ENCODE data around the gene ZKSCAN8. TPM values are rescaled to one million over a fixed set of nuclear protein-coding genes. Genes with fewer than 3 reads are reported as not detected.
"Not testable (repeated sequence)": the region's sequence is repeated elsewhere in the genome, so short reads cannot be mapped to it uniquely, and the experiment has no call there.

The ZKSCAN8 gene
- 10 to 100 TPM; 10.0 to 12.4 (median 11.4) TPM for total RNA-seq

GRCh38 chr6:28141500-28142329 lies at the start of gene ZKSCAN8:
Gene ZKSCAN8 (plus strand): TSS chr6:28141883. CDS start chr6:28148408, 6,525 bp downstream.
- Mint-ChIP-seq H3K27me3 (ENCODE audit: low read depth) (no peaks in the 10 kb centered on the region), H3K4me3 (peak within 1 kb of the TSS; percentile 96), H3K9me3 (no peaks in the 10 kb centered on the region), H3K4me1 (ENCODE audit: low read depth) (peaks cover 64% of the 10 kb centered on the region), H3K36me3 (ENCODE audit: insufficient read depth) (peaks cover 22% of the 10 kb centered on the region)
- DNase-seq = peak; percentile 66
- peak; percentile 85 to 89 for ATAC-seq

- not testable (repeated sequence) for H3K9me3 Mint-ChIP-seq; ATAC-seq; H3K36me3 Mint-ChIP-seq (ENCODE audit: insufficient read depth); H3K4me1 Mint-ChIP-seq (ENCODE audit: low read depth); DNase-seq; H3K4me3 Mint-ChIP-seq
- peaks cover 18% of the 10 kb centered on the region for H3K27me3 Mint-ChIP-seq (ENCODE audit: low read depth)
Observed at GRCh38 chr6:28102222-28102621, 39.5 kb upstream of the ZKSCAN8 start.

DNA sequence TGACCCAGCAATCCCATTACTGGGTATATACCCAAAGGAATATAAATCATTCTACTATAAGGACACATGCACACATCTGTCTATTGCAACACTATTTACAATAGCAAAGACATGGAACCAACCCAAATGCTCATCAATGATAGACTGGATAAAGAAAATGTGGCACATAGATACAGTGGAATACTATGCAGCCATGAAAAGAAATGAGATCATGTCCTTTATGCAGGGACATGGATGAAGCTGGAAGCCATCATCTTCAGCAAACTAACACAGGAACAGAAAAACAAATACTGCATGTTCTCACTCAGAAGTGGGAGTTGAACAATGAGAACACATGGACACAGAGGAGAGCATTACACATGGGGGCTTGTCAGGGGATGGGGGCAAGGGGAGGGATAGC lies 39.0 kb upstream of the ZKSCAN8 start:
- H3K36me3 Mint-ChIP-seq (ENCODE audit: insufficient read depth); DNase-seq; H3K9me3 Mint-ChIP-seq; ATAC-seq; H3K4me1 Mint-ChIP-seq (ENCODE audit: low read depth): not testable (repeated sequence)
- H3K4me3 Mint-ChIP-seq = peak overlapping the region; percentile 61
- H3K27me3 Mint-ChIP-seq (ENCODE audit: low read depth) = peaks cover 18% of the 10 kb centered on the region

GRCh38 chr6:28104392-28105244 lies 37.1 kb upstream of the ZKSCAN8 start:
- Mint-ChIP-seq H3K4me3 (peak overlapping the region; percentile 83), H3K4me1 (ENCODE audit: low read depth) (peaks cover 6% of the 10 kb centered on the region), H3K36me3 (ENCODE audit: insufficient read depth) (peaks cover 1% of the 10 kb centered on the region), H3K27me3 (ENCODE audit: low read depth) (peaks cover 13% of the 10 kb centered on the region), H3K9me3 (peaks cover 6% of the 10 kb centered on the region)
- DNase-seq = peak; percentile 75
- ATAC-seq = peak; percentile 100

DNA sequence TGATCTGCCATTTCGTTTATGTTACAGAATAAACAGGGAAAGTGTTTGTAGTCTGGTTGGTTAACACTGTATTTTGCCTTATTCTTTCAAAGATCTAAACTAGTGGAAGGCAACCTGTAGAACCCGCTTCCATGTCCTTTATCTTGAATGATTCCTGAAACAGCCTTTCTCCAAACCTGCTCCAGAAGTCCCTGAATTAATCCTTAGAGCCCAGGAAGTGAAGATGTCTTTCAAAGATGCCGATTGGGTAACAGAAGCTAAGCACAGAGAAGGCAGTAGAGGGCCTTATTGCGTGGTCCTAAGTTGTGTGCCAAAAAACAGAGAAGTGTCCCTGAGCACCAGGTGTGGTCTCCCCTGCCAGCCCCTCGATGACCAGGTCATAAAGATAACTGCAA lies 36.4 kb upstream of the ZKSCAN8 start:
- Mint-ChIP-seq H3K36me3 (ENCODE audit: insufficient read depth) (peaks cover 1% of the 10 kb centered on the region), H3K4me1 (ENCODE audit: low read depth) (peaks cover 6% of the 10 kb centered on the region), H3K27me3 (ENCODE audit: low read depth) (peaks cover 7% of the 10 kb centered on the region), H3K4me3 (peak overlapping the region; percentile 83), H3K9me3 (peaks cover 6% of the 10 kb centered on the region)
- no peak for ATAC-seq
- no peak for DNase-seq

- DNase-seq (no peak), ATAC-seq (no peak)
- Mint-ChIP-seq H3K4me3 (no peak overlapping the region), H3K4me1 (ENCODE audit: low read depth) (peaks cover 6% of the 10 kb centered on the region), H3K9me3 (peaks cover 4% of the 10 kb centered on the region), H3K36me3 (ENCODE audit: insufficient read depth) (no peaks in the 10 kb centered on the region), H3K27me3 (ENCODE audit: low read depth) (peaks cover 3% of the 10 kb centered on the region)
Observed at GRCh38 chr6:28107506-28107905, 34.2 kb upstream of the ZKSCAN8 start.

- Mint-ChIP-seq H3K36me3 (ENCODE audit: insufficient read depth) (peaks cover 20% of the 10 kb centered on the region), H3K27me3 (ENCODE audit: low read depth) (peaks cover 3% of the 10 kb centered on the region), H3K9me3 (no peaks in the 10 kb centered on the region), H3K4me1 (ENCODE audit: low read depth) (no peaks in the 10 kb centered on the region), H3K4me3 (no peak overlapping the region)
- ATAC-seq = no peak
- no peak for DNase-seq
Observed at GRCh38 chr6:28111964-28112363, 29.7 kb upstream of the ZKSCAN8 start.

- H3K36me3 Mint-ChIP-seq (ENCODE audit: insufficient read depth) = peaks cover 38% of the 10 kb centered on the region
- no peak overlapping the region for H3K4me3 Mint-ChIP-seq
- DNase-seq (no peak), ATAC-seq (no peak)
- H3K4me1 Mint-ChIP-seq (ENCODE audit: low read depth) = no peaks in the 10 kb centered on the region
- H3K9me3 Mint-ChIP-seq = no peaks in the 10 kb centered on the region
- H3K27me3 Mint-ChIP-seq (ENCODE audit: low read depth) = no peaks in the 10 kb centered on the region
Observed at GRCh38 chr6:28115799-28116198, 25.9 kb upstream of the ZKSCAN8 start.

DNA sequence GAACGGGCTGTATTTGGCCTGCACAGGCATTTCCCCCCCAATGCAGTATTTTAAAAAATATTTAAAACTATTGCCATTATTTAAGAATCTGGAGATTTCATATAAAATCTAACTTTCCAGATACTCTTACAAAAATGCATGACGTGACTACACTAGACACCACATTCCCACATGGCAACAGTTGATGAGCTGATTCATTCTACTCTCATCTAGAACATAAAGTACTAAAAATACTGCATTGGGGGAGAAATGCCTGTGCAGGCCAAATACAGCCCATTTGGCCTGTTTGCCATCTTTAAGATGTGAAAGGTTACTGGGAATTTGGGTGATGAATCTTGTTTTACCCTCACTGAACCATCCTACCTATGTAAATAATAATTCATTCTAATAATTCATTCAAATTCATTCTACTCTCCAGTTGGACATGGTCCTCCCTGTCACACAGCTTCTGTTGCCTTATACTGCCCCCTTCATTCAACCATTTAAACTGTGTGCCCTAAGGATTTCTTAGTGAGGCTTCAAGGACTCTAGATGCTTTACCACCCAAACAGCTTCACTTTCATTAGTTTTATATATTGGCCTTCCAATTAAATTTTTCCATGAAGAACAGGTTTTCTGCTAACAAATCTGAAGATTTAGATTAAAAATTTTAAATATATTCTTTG lies 24.2 kb upstream of the ZKSCAN8 start:
- H3K4me1 Mint-ChIP-seq (ENCODE audit: low read depth) = no peaks in the 10 kb centered on the region
- H3K4me3 Mint-ChIP-seq = no peak overlapping the region
- H3K27me3 Mint-ChIP-seq (ENCODE audit: low read depth) = no peaks in the 10 kb centered on the region
- no peak for DNase-seq
- H3K36me3 Mint-ChIP-seq (ENCODE audit: insufficient read depth) = peaks cover 44% of the 10 kb centered on the region
- ATAC-seq = no peak
- H3K9me3 Mint-ChIP-seq = no peaks in the 10 kb centered on the region

DNA sequence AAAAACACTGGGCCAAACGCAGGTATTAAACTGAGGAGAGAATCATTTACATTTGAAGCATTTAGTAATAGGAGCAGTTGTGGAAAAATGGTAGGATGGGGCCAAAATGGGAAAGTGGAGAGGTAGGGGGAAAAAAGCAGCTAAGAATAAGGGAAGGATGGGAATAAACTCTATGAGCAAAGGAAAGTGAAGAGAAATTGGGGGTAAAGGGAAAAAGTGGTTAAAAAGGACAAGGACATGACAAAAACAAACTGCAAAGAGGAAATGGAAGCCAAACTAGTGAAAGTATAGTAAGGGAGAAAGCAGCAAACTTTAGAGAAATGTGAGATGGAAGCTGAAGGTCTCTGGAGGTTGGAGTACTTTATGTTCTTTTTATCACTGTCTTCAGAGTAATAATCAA lies 23.5 kb upstream of the ZKSCAN8 start:
- Mint-ChIP-seq H3K36me3 (ENCODE audit: insufficient read depth) (peaks cover 47% of the 10 kb centered on the region), H3K4me3 (no peak overlapping the region), H3K9me3 (no peaks in the 10 kb centered on the region), H3K27me3 (ENCODE audit: low read depth) (no peaks in the 10 kb centered on the region), H3K4me1 (ENCODE audit: low read depth) (peaks cover 2% of the 10 kb centered on the region)
- ATAC-seq (no peak), DNase-seq (no peak)

GRCh38 chr6:28121876-28122275 lies 19.8 kb upstream of the ZKSCAN8 start:
- Mint-ChIP-seq H3K36me3 (ENCODE audit: insufficient read depth) (peaks cover 31% of the 10 kb centered on the region), H3K27me3 (ENCODE audit: low read depth) (no peaks in the 10 kb centered on the region), H3K9me3 (no peaks in the 10 kb centered on the region), H3K4me1 (ENCODE audit: low read depth) (peaks cover 31% of the 10 kb centered on the region), H3K4me3 (no peak overlapping the region)
- ATAC-seq (no peak), DNase-seq (no peak)

DNA sequence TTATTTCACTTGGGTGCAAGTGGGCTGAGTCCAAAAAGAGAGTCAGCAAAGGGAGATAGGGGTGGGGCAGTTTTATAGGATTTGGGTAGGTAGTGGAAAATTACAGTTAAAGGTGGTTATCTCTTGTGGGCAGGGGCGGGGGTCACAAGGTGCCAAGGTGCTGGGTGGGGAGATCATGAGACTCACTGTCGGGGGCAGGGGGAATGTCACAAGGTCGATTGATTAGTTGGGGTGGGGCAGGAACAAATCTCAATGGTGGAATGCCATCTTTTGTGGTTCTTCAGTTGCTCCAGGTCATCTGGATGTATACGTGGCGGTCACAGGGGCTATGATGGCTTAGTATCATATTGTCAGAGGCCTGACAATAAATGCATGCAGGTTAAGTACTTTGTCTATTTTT lies 19.4 kb upstream of the ZKSCAN8 start:
- ATAC-seq; H3K9me3 Mint-ChIP-seq; H3K4me3 Mint-ChIP-seq; DNase-seq; H3K27me3 Mint-ChIP-seq (ENCODE audit: low read depth): not testable (repeated sequence)
- peaks cover 34% of the 10 kb centered on the region for H3K4me1 Mint-ChIP-seq (ENCODE audit: low read depth)
- peaks cover 30% of the 10 kb centered on the region for H3K36me3 Mint-ChIP-seq (ENCODE audit: insufficient read depth)

GRCh38 chr6:28124350-28124970 lies 17.2 kb upstream of the ZKSCAN8 start, which contains the start of gene ZSCAN16:
Gene ZSCAN16 (plus strand): TSS chr6:28124609. CDS start chr6:28125444, 835 bp downstream.
- Mint-ChIP-seq H3K9me3 (no peaks in the 10 kb centered on the region), H3K4me3 (peak within 1 kb of the TSS; percentile 96)

GRCh38 chr6:28124971-28125353 lies 16.7 kb upstream of the ZKSCAN8 start:
- ATAC-seq = peak; percentile 4 to 8
- H3K36me3 Mint-ChIP-seq (ENCODE audit: insufficient read depth) = peaks cover 29% of the 10 kb centered on the region
- no peaks in the 10 kb centered on the region for H3K9me3 Mint-ChIP-seq
- peaks cover 50% of the 10 kb centered on the region for H3K4me1 Mint-ChIP-seq (ENCODE audit: low read depth)
- H3K27me3 Mint-ChIP-seq (ENCODE audit: low read depth) = no peaks in the 10 kb centered on the region
- no peak for DNase-seq
- H3K4me3 Mint-ChIP-seq = peak overlapping the region; percentile 96

More at GRCh38 chr6:28124350-28124970, 17.2 kb upstream of the ZKSCAN8 start, which contains the start of gene ZSCAN16:
- DNase-seq = peak; percentile 58
- Mint-ChIP-seq H3K4me1 (ENCODE audit: low read depth) (peaks cover 47% of the 10 kb centered on the region), H3K36me3 (ENCODE audit: insufficient read depth) (peaks cover 32% of the 10 kb centered on the region), H3K27me3 (ENCODE audit: low read depth) (no peaks in the 10 kb centered on the region)
- ATAC-seq = peak; percentile 99
